H9 (cell line): ENCODE data around the gene VWA5B1. TPM values are rescaled to one million over a fixed set of nuclear protein-coding genes. Genes with fewer than 3 reads are reported as not detected.

Experiments
- DNase-seq: peaks from one replicate; pipeline ENCODE4 v3.0.0-alpha.2; 2017
- H2AFZ ChIP-seq: one replicate; pipeline ENCODE4 v1.6.1; 2013; ENCODE audit warnings: mild to moderate bottlenecking, low read length, control low read depth, moderate library complexity
- H2AK5ac ChIP-seq: 2 replicates; pipeline ENCODE4 v1.6.1; 2013; ENCODE audit warnings: low read length, control low read depth, mixed read lengths; ENCODE audit not compliant: insufficient read length
- H2BK120ac ChIP-seq: one replicate; pipeline ENCODE4 v1.6.1; 2013; ENCODE audit warnings: low read depth, mild to moderate bottlenecking, low read length, control low read depth, inconsistent platforms; ENCODE audit not compliant: poor library complexity, severe bottlenecking
- H2BK12ac ChIP-seq: 2 replicates; pipeline ENCODE4 v1.6.1; 2013; ENCODE audit warnings: low read length, control low read depth, mixed read lengths, low read depth; ENCODE audit not compliant: insufficient read length
- H2BK15ac ChIP-seq: 2 replicates; pipeline ENCODE4 v1.6.1; 2013; ENCODE audit warnings: low read depth, low read length, control low read depth
- H2BK20ac ChIP-seq: one replicate; pipeline ENCODE4 v1.6.1; 2013; ENCODE audit warnings: low read depth, mild to moderate bottlenecking, low read length, control low read depth, inconsistent platforms; ENCODE audit not compliant: poor library complexity, severe bottlenecking
- H2BK5ac ChIP-seq: 2 replicates; pipeline ENCODE4 v1.6.1; 2013; ENCODE audit warnings: low read length, control low read depth, mixed read lengths; ENCODE audit not compliant: insufficient read length
- H3K14ac ChIP-seq: 2 replicates; pipeline ENCODE4 v1.6.1; 2013; ENCODE audit warnings: low read length, control low read depth; ENCODE audit not compliant: insufficient read depth
- H3K18ac ChIP-seq: 2 replicates; pipeline ENCODE4 v1.6.1; 2013; ENCODE audit warnings: low read depth, mild to moderate bottlenecking, mixed read lengths, low read length, control low read depth; ENCODE audit not compliant: insufficient read length
- H3K23ac ChIP-seq: 2 replicates; pipeline ENCODE4 v1.6.1; 2013; ENCODE audit warnings: low read length, control low read depth, mixed read lengths, low read depth; ENCODE audit not compliant: insufficient read length
- H3K23me2 ChIP-seq: 2 replicates; pipeline ENCODE4 v1.6.1; 2013; ENCODE audit warnings: low read depth, mild to moderate bottlenecking, mixed read lengths, low read length, control low read depth; ENCODE audit not compliant: insufficient read length, poor library complexity, severe bottlenecking
- H3K27ac ChIP-seq: 2 replicates; pipeline ENCODE4 v1.5.1; 2013; ENCODE audit warnings: low read length, control low read depth, mixed read lengths, low read depth; ENCODE audit not compliant: insufficient read length
- H3K27me3 ChIP-seq: 2 replicates; pipeline ENCODE4 v1.6.1; 2013; ENCODE audit warnings: low read length, control low read depth, inconsistent platforms; ENCODE audit not compliant: insufficient read depth
- H3K4ac ChIP-seq: 2 replicates; pipeline ENCODE4 v1.6.1; 2013; ENCODE audit warnings: low read depth, mild to moderate bottlenecking, control low read depth, inconsistent platforms, low read length, moderate library complexity
- H3K4me1 ChIP-seq: 2 replicates; pipeline ENCODE4 v1.6.1; 2013; ENCODE audit warnings: low read length, control low read depth, inconsistent platforms; ENCODE audit not compliant: insufficient read depth
- H3K4me2 ChIP-seq: 2 replicates; pipeline ENCODE4 v1.6.1; 2013; ENCODE audit warnings: low read length, control low read depth, mixed read lengths; ENCODE audit not compliant: insufficient read length, insufficient read depth
- H3K56ac ChIP-seq: 2 replicates; pipeline ENCODE4 v1.6.1; 2013; ENCODE audit warnings: low read depth, mild to moderate bottlenecking, mixed read lengths, low read length, control low read depth; ENCODE audit not compliant: insufficient read length
- H3K79me1 ChIP-seq: 2 replicates; pipeline ENCODE4 v1.6.1; 2013; ENCODE audit warnings: low read depth, mild to moderate bottlenecking, moderate library complexity, low read length, control low read depth, inconsistent platforms; ENCODE audit not compliant: insufficient read depth, poor library complexity, severe bottlenecking
- H3K79me2 ChIP-seq: 2 replicates; pipeline ENCODE4 v1.6.1; 2013; ENCODE audit warnings: low read length, control low read depth, inconsistent platforms; ENCODE audit not compliant: insufficient read depth
- H3K9ac ChIP-seq: 2 replicates; pipeline ENCODE4 v1.6.1; 2013; ENCODE audit warnings: low read length, control low read depth, mixed read lengths; ENCODE audit not compliant: insufficient read length; ENCODE audit errors: extremely low read depth
- H3K9me3 ChIP-seq: one replicate; pipeline ENCODE4 v1.6.1; 2013; ENCODE audit warnings: low read depth, low read length, inconsistent platforms; ENCODE audit not compliant: control insufficient read depth
- H3T11ph ChIP-seq: one replicate; pipeline ENCODE4 v1.6.1; 2013; ENCODE audit warnings: mild to moderate bottlenecking, low read length, control low read depth, inconsistent platforms
- H4K20me1 ChIP-seq: one replicate; pipeline ENCODE4 v1.6.1; 2013; ENCODE audit not compliant: control insufficient read depth, insufficient read length, insufficient read depth
- H4K5ac ChIP-seq: 2 replicates; pipeline ENCODE4 v1.6.1; 2013; ENCODE audit warnings: low read depth, mild to moderate bottlenecking, mixed read lengths, low read length, control low read depth; ENCODE audit not compliant: insufficient read length
- H4K8ac ChIP-seq: replicated peaks from 2 replicates; pipeline ENCODE4 v1.6.1; 2013; ENCODE audit warnings: low read length, control low read depth, mixed read lengths, low read depth; ENCODE audit not compliant: insufficient read length
- H4K91ac ChIP-seq: 2 replicates; pipeline ENCODE4 v1.6.1; 2013; ENCODE audit warnings: low read depth, mild to moderate bottlenecking, moderate library complexity, mixed read lengths, low read length, control low read depth; ENCODE audit not compliant: insufficient read length
- H3K27ac Mint-ChIP-seq, 3 experiments: 2 replicates in 2 of 3; 3 replicates in 1 of 3; pipeline ENCODE4 v1.8.0; 2020 to 2021; ENCODE audit warnings: mixed read lengths in 3 of 3, mild to moderate bottlenecking in 1 of 3, moderate library complexity in 1 of 3
- H3K27me3 Mint-ChIP-seq: 2 replicates; pipeline ENCODE4 v1.8.0; 2021; ENCODE audit warnings: low read depth, mild to moderate bottlenecking, moderate library complexity, mixed read lengths
- H3K36me3 Mint-ChIP-seq, 3 experiments: 2 replicates in 2 of 3; 3 replicates in 1 of 3; pipeline ENCODE4 v1.8.0; 2020 to 2021; ENCODE audit warnings: low read depth in 3 of 3, mixed read lengths in 3 of 3; ENCODE audit not compliant: insufficient read depth in 1 of 3
- H3K4me1 Mint-ChIP-seq, 2 experiments: 2 replicates each; pipeline ENCODE4 v1.8.0; 2020; ENCODE audit warnings: mixed read lengths in 2 of 2
- H3K4me3 Mint-ChIP-seq, 2 experiments: 2 replicates in 1 of 2; 3 replicates in 1 of 2; pipeline ENCODE4 v1.8.0; 2020 to 2021; ENCODE audit warnings: mild to moderate bottlenecking in 2 of 2, mixed read lengths in 2 of 2, moderate library complexity in 1 of 2
- H3K9me3 Mint-ChIP-seq, 2 experiments: 2 replicates in 1 of 2; 3 replicates in 1 of 2; pipeline ENCODE4 v1.8.0; 2020; ENCODE audit warnings: mild to moderate bottlenecking in 2 of 2, mixed read lengths in 2 of 2, moderate library complexity in 1 of 2
- CTCF ChIP-seq: fragments of 200-600 bp; sonication (generic); conservative IDR thresholded peaks from 3 replicates; pipeline ENCODE4 v1.8.0; 2021; ENCODE audit warnings: antibody characterized with exemption, mild to moderate bottlenecking
- WGBS: extraction: QIAGEN DNeasy Blood & Tissue Kit; methylation state at CpG from one replicate; pipeline ENCODE4 v1.1.7; 2013; ENCODE audit warnings: missing lambda C conversion rate, low lambda C conversion rate, mixed read lengths; ENCODE audit not compliant: insufficient read length; ENCODE audit errors: extremely low coverage; 5-methylcytosine and 5-hydroxymethylcytosine counted together
- total RNA-seq: library from RNA; stranded (reverse); gene quantifications from 2 replicates; pipeline ENCODE4 v1.2.1, GENCODE V29; 2021

VWA5B1 gene
- total RNA-seq, 1 experiment from 2014 or later = not detected

GRCh38 chr1:20266141-20266540 lies 24.5 kb upstream of the VWA5B1 start:
- Histone ChIP-seq H3K23me2 (no peaks in the 10 kb centered on the region), H2BK20ac (no peak overlapping the region), H2BK5ac (no peak overlapping the region), H3K79me1 (no peaks in the 10 kb centered on the region), H3K4ac (no peak overlapping the region), H2BK12ac (no peak overlapping the region), H4K91ac (no peak overlapping the region), H3K56ac (no peak overlapping the region), H2BK120ac (no peak overlapping the region), H3K9ac (no peak overlapping the region), H3K14ac (no peak overlapping the region), H2BK15ac (no peak overlapping the region), H2AK5ac (no peak overlapping the region), H3K79me2 (no peaks in the 10 kb centered on the region), H4K5ac (no peak overlapping the region), H3K27ac (no peak overlapping the region), H4K8ac (no peak overlapping the region), H3K4me1 (no peaks in the 10 kb centered on the region), H3K4me2 (no peak overlapping the region), H3K27me3 (no peaks in the 10 kb centered on the region), H3K18ac (no peak overlapping the region), H3T11ph (no peak overlapping the region), H3K9me3 (no peaks in the 10 kb centered on the region), H2AFZ (no peak overlapping the region), H4K20me1 (no peaks in the 10 kb centered on the region), H3K23ac (no peak overlapping the region)
- TF ChIP-seq CTCF = no peak
- H3K9me3 Mint-ChIP-seq = peaks cover 4 to 5% of the 10 kb centered on the region in 2 experiments; a peak in 4 of 5 replicates
- WGBS = no CpG with 5 or more reads among the region's 8 CpGs
- peaks cover 28% of the 10 kb centered on the region for H3K27me3 Mint-ChIP-seq
- no peak overlapping the region for H3K4me3 Mint-ChIP-seq
- peaks cover 0 to 3% (median 2%) of the 10 kb centered on the region in 3 experiments; a peak in 2 of 7 replicates for H3K36me3 Mint-ChIP-seq
- no peak for DNase-seq
- H3K27ac Mint-ChIP-seq = no peak overlapping the region
- peaks cover 0 to 3% of the 10 kb centered on the region in 2 experiments; a peak in 2 of 4 replicates for H3K4me1 Mint-ChIP-seq
